GM20000 (cell line): Measurements from ENCODE around the gene CTNNA2.
"Not testable (repeated sequence)": the region's sequence is repeated elsewhere in the genome, so short reads cannot be mapped to it uniquely, and the experiment has no call there.

Experiments used
- DNase-seq: peaks from one replicate; pipeline ENCODE4 v3.0.0; 2012; ENCODE audit warnings: low spot score
- CTCF ChIP-seq: IDR thresholded peaks from 2 replicates; pipeline ENCODE4 v1.5.1; 2012; ENCODE audit warnings: mild to moderate bottlenecking, control low read depth; ENCODE audit errors: extremely low read depth, missing control alignments

CTNNA2 gene

GRCh38 chr2:80016171-80016570 is 503.3 kb downstream of the CTNNA2 start:
- TF ChIP-seq CTCF = no peak
- DNase-seq = no peak

- no peak for DNase-seq
- no peak for TF ChIP-seq CTCF
Measured at GRCh38 chr2:80019571-80020460, 507.0 kb downstream of the CTNNA2 start.

GRCh38 chr2:80022018-80022417 is 509.2 kb downstream of the CTNNA2 start:
- TF ChIP-seq CTCF = no peak

GRCh38 chr2:80026040-80026729 is 513.3 kb downstream of the CTNNA2 start:
- no peak for DNase-seq
- TF ChIP-seq CTCF = no peak

More at GRCh38 chr2:80022018-80022417, 509.2 kb downstream of the CTNNA2 start:
- no peak for DNase-seq

- TF ChIP-seq CTCF = no peak
- no peak for DNase-seq
Measured at GRCh38 chr2:80028051-80028450, 515.2 kb downstream of the CTNNA2 start.

- no peak for DNase-seq
- TF ChIP-seq CTCF = no peak
Measured at GRCh38 chr2:80028584-80028983, 515.7 kb downstream of the CTNNA2 start.

- no peak for TF ChIP-seq CTCF
Measured at GRCh38 chr2:80030135-80030534, 517.3 kb downstream of the CTNNA2 start.

GRCh38 chr2:80032684-80033083 is 519.8 kb downstream of the CTNNA2 start:
- DNase-seq = not testable (repeated sequence)

More at GRCh38 chr2:80030135-80030534, 517.3 kb downstream of the CTNNA2 start:
- DNase-seq = no peak
